ENCODE results near the gene SSX2IP.
"Not testable (repeated sequence)": the region's sequence is repeated elsewhere in the genome, so short reads cannot be mapped to it uniquely, and the experiment has no call there.

The SSX2IP gene

GRCh38 chr1:84643183-84643582, 47.1 kb downstream of the SSX2IP start:
- TF ChIP-seq CTCF (IDR thresholded peaks at IDR 0.05; ENCODE audit: low read length, missing control alignments): no peak
- no peak for DNase-seq (ENCODE audit: low read depth)
- H3K4me3 ChIP-seq (replicated peaks; ENCODE audit: low read depth, low read length): no peak overlapping the region

DNA sequence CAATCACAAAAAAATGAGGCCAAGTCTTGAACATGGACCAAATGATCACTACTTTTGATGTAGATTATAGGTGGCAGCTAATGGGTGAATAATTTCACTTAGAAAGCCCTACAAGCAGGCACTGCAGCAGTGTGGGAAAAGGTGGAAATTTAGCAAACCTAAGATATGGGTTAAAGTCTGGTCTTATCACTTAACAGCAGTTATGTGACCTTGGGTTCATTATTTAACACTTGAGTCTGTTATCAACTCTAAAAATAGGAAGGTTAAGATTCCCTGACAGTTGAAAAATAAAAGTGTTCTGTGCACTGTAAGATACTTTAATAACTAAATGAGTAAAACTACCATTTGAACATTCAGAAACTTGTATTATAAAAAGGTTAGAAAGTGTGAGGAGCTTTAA, 47.5 kb downstream of the SSX2IP start:
- TF ChIP-seq CTCF (IDR thresholded peaks at IDR 0.05; ENCODE audit: low read length, missing control alignments): no peak
- H3K4me3 ChIP-seq (replicated peaks; ENCODE audit: low read depth, low read length): no peak overlapping the region
- DNase-seq (ENCODE audit: low read depth): no peak

- not testable (repeated sequence) for H3K4me3 ChIP-seq (replicated peaks; ENCODE audit: low read depth, low read length); DNase-seq (ENCODE audit: low read depth)
These were observed 50.5 kb downstream of the SSX2IP start for GRCh38 chr1:84639731-84640130.

GRCh38 chr1:84635429-84635828, 54.8 kb downstream of the SSX2IP start:
- no peak for DNase-seq (ENCODE audit: low read depth)
- H3K4me3 ChIP-seq (replicated peaks; ENCODE audit: low read depth, low read length): no peak overlapping the region
- no peak for TF ChIP-seq CTCF (IDR thresholded peaks at IDR 0.05; ENCODE audit: low read length, missing control alignments)

GRCh38 chr1:84634536-84635205, 55.6 kb downstream of the SSX2IP start:
- H3K4me3 ChIP-seq (replicated peaks; ENCODE audit: low read depth, low read length): no peak overlapping the region
- TF ChIP-seq CTCF (IDR thresholded peaks at IDR 0.05; ENCODE audit: low read length, missing control alignments): no peak
- DNase-seq (ENCODE audit: low read depth): no peak

DNA sequence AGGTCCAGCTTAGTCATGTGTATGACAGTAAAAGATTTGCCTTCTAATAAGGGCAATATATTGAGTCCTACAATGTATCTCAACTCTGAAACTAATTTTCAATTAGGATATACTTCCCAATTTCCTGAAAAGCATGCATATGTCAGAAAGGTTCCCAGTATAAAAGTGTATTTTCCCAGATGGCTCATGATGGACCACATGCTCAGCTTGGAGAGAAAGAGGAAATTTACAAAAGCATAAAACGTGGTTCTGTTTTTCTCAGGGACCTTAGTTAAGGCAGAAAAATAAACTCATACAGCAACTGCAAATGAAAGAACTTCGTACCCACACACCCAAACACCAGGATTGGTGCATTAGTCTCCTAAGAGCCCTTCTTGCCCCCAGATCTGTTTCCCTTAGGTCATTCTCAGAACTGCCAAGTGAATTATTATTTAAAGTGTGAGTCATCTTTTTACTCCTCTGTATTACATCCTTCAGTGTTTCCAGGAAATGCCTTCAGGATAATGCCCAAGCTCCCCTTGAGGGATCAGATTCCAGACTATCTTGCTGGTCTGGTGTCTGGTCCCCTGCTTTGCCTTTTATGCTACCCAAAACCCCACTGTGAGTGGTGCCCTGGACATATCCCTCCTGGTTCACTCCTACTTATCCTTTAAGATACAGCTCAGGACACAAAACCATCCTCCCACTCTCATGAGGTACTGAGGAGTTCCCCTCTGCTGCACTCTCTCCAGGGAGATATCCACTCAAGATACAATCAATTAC, 57.4 kb downstream of the SSX2IP start:
- H3K4me3 ChIP-seq (replicated peaks; ENCODE audit: low read depth, low read length): no peak overlapping the region
- DNase-seq (ENCODE audit: low read depth): peak; percentile 66

DNA sequence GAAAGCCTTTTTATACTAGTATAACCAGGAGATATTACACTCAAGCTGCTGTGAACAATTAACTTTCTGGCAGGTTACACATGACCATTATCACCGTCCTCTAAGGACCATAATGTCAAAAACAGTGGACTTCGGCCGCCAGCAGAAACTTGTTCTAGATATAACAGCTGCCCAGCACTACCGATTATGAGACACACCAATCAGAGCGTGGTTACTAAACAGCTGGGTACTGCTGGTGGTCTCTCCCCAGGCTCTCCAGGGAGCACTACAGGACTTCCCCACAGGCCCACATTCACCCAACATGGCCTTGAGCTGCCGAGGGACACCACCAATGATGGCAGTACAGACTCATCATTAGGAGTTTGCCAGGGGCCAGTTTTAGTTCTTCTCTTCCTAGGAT, 58.1 kb downstream of the SSX2IP start:
- no peak overlapping the region for H3K4me3 ChIP-seq (replicated peaks; ENCODE audit: low read depth, low read length)
- TF ChIP-seq CTCF (IDR thresholded peaks at IDR 0.05; ENCODE audit: low read length, missing control alignments): no peak
- no peak for DNase-seq (ENCODE audit: low read depth)

More for the DNA sequence above, 57.4 kb downstream of the SSX2IP start:
- TF ChIP-seq CTCF (IDR thresholded peaks at IDR 0.05; ENCODE audit: low read length, missing control alignments): no peak
